Calu3 (cell line): ENCODE results near the gene MICAL3. TPM values are rescaled to one million over a fixed set of nuclear protein-coding genes. Genes with fewer than 3 reads are reported as not detected.
A peak's percentile ranks its signal among the peaks of the same experiment; 100 is the strongest.
"Not testable (repeated sequence)": the region's sequence is repeated elsewhere in the genome, so short reads cannot be mapped to it uniquely, and the experiment has no call there.

Source experiments
- BruUV-seq: library from RNA; stranded (reverse); fragments of 400-500 nt; replicated peaks from 2 replicates; lab custom pipeline; 2021; lab: Mats Ljungman, UMichigan
- CTCF ChIA-PET: fragments of 300-600 bp; sonication (Branson Sonifier 250); formaldehyde crosslinking; loops from one replicate; lab custom pipeline; 2022; ENCODE audit warnings: antibody characterized with exemption; lab: Charles Lee
- DNase-seq: peaks from one replicate; pipeline ENCODE4 v3.0.0; 2022
- H3K27ac Mint-ChIP-seq: one replicate; pipeline ENCODE4 v1.8.0; 2022; ENCODE audit warnings: mixed read lengths; ENCODE audit not compliant: unreplicated experiment
- H3K27me3 Mint-ChIP-seq: one replicate; pipeline ENCODE4 v1.8.0; 2022; ENCODE audit warnings: mixed read lengths; ENCODE audit not compliant: unreplicated experiment
- H3K36me3 Mint-ChIP-seq: one replicate; pipeline ENCODE4 v1.8.0; 2022; ENCODE audit warnings: mild to moderate bottlenecking, moderate library complexity, mixed read lengths; ENCODE audit not compliant: insufficient read depth, unreplicated experiment
- H3K4me1 Mint-ChIP-seq: one replicate; pipeline ENCODE4 v1.8.0; 2022; ENCODE audit warnings: mild to moderate bottlenecking, low read depth, mixed read lengths; ENCODE audit not compliant: unreplicated experiment
- H3K4me3 Mint-ChIP-seq: one replicate; pipeline ENCODE4 v1.8.0; 2022; ENCODE audit warnings: mild to moderate bottlenecking, low read depth, moderate library complexity, mixed read lengths; ENCODE audit not compliant: unreplicated experiment
- H3K9me3 Mint-ChIP-seq: one replicate; pipeline ENCODE4 v1.8.0; 2022; ENCODE audit warnings: low read depth, mixed read lengths; ENCODE audit not compliant: unreplicated experiment
- intact Hi-C: fragments of 100-400 bp; cut with micrococcal nuclease; formaldehyde crosslinking; loops from one replicate; pipeline ENCODE4 v1.10.0; 2022; ENCODE audit not compliant: unreplicated experiment
- total RNA-seq: library from RNA; stranded (reverse); gene quantifications from 2 replicates; pipeline ENCODE4 v1.2.3, GENCODE V29; 2022
- TF ChIP-seq, protein P1 (sequence below): fragments of 200-600 bp; IDR thresholded peaks from one replicate; pipeline ENCODE4 v1.8.0; 2022; ENCODE audit warnings: antibody characterized with exemption; ENCODE audit not compliant: unreplicated experiment

Gene MICAL3
- total RNA-seq, 1 experiment from 2014 or later, result 60.6 TPM

GRCh38 chr22:18024956-18025720 lies 777 bp upstream of the MICAL3 start:
- TF ChIP-seq, protein P1, sequence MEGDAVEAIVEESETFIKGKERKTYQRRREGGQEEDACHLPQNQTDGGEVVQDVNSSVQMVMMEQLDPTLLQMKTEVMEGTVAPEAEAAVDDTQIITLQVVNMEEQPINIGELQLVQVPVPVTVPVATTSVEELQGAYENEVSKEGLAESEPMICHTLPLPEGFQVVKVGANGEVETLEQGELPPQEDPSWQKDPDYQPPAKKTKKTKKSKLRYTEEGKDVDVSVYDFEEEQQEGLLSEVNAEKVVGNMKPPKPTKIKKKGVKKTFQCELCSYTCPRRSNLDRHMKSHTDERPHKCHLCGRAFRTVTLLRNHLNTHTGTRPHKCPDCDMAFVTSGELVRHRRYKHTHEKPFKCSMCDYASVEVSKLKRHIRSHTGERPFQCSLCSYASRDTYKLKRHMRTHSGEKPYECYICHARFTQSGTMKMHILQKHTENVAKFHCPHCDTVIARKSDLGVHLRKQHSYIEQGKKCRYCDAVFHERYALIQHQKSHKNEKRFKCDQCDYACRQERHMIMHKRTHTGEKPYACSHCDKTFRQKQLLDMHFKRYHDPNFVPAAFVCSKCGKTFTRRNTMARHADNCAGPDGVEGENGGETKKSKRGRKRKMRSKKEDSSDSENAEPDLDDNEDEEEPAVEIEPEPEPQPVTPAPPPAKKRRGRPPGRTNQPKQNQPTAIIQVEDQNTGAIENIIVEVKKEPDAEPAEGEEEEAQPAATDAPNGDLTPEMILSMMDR, result no peak
- CTCF ChIA-PET, result interaction anchor here (2.5 kb wide), 1 partner anchor 51 kb away, joined by 7 read pairs; no protein-coding TSS in a partner anchor
- intact Hi-C loops, result loop anchor here (5.0 kb wide), 1 partner anchor 32 kb away; no protein-coding TSS in a partner anchor
- no peak overlapping the region for H3K27ac Mint-ChIP-seq
- H3K9me3 Mint-ChIP-seq, result no peaks in the 10 kb centered on the region
- peaks cover 34% of the 10 kb centered on the region for H3K4me1 Mint-ChIP-seq
- no TSS peak for BruUV-seq
- no peaks in the 10 kb centered on the region for H3K27me3 Mint-ChIP-seq
- peaks cover 15% of the 10 kb centered on the region for H3K36me3 Mint-ChIP-seq
- peak overlapping the region; percentile 96 for H3K4me3 Mint-ChIP-seq
- no peak for DNase-seq

GRCh38 chr22:18023509-18024275 lies 669 bp downstream of the MICAL3 start:
- H3K4me1 Mint-ChIP-seq, result peaks cover 26% of the 10 kb centered on the region
- intact Hi-C loops, result loop anchor here (5.0 kb wide), 1 partner anchor 34 kb away; no protein-coding TSS in a partner anchor
- CTCF ChIA-PET, result interaction anchor here (0.7 to 2.5 kb wide), 5 partner anchors 9 to 54 kb away, joined by 3 to 7 read pairs (median 3); partner anchors contain the start of gene PEX26
- H3K4me3 Mint-ChIP-seq, result peak overlapping the region; percentile 96
- H3K36me3 Mint-ChIP-seq, result peaks cover 15% of the 10 kb centered on the region
- TF ChIP-seq, protein P1, result no peak
- DNase-seq, result peak; percentile 64
- BruUV-seq, result no TSS peak
- H3K27ac Mint-ChIP-seq, result peak overlapping the region; percentile 46
- H3K9me3 Mint-ChIP-seq, result no peaks in the 10 kb centered on the region
- no peaks in the 10 kb centered on the region for H3K27me3 Mint-ChIP-seq

DNA sequence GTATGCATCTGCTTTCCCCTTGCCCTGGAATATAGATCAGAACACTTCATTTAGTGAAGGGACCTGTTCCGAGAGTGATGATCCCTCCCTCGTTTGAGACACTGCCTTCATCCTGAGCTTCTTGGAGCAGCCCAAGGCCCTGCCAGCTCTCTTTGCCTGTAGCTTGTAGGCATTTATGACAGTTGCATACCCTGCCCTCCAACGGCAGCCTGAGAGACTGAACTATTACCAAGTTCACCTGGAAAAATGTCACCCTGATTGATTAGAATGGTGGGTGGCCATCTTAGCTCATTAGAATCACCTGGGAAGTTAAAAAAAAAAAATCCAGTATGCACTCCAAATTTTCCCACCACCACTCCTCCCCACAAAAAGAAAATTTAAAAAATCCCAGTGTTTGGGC lies 1.5 kb downstream of the MICAL3 start:
- TSS peak; percentile 34 for BruUV-seq
- H3K9me3 Mint-ChIP-seq, result no peaks in the 10 kb centered on the region
- no peak overlapping the region for H3K27ac Mint-ChIP-seq
- intact Hi-C loops, result loop anchor here (5.0 kb wide), 1 partner anchor 34 kb away; no protein-coding TSS in a partner anchor
- CTCF ChIA-PET, result interaction anchor here (0.9 to 2.5 kb wide), 4 partner anchors 9 to 55 kb away, joined by 3 to 7 read pairs (median 4); partner anchors contain the start of gene PEX26
- H3K4me1 Mint-ChIP-seq, result peaks cover 26% of the 10 kb centered on the region
- peaks cover 15% of the 10 kb centered on the region for H3K36me3 Mint-ChIP-seq
- H3K4me3 Mint-ChIP-seq, result peak overlapping the region; percentile 96
- DNase-seq, result no peak
- no peaks in the 10 kb centered on the region for H3K27me3 Mint-ChIP-seq
- TF ChIP-seq, protein P1, result no peak

- no peaks in the 10 kb centered on the region for H3K9me3 Mint-ChIP-seq
- H3K27ac Mint-ChIP-seq, result no peak overlapping the region
- intact Hi-C loops, result loop anchor here (5.0 kb wide), 1 partner anchor 36 kb away; no protein-coding TSS in a partner anchor
- no peaks in the 10 kb centered on the region for H3K27me3 Mint-ChIP-seq
- no TSS peak for BruUV-seq
- H3K4me1 Mint-ChIP-seq, result peaks cover 26% of the 10 kb centered on the region
- H3K4me3 Mint-ChIP-seq, result no peak overlapping the region
- CTCF ChIA-PET, result interaction anchor here (0.7 to 1.9 kb wide), 3 partner anchors 9 to 11 kb away, joined by 3 to 4 read pairs (median 3); no protein-coding TSS in a partner anchor
- H3K36me3 Mint-ChIP-seq, result peaks cover 15% of the 10 kb centered on the region
- TF ChIP-seq, protein P1, result no peak
- no peak for DNase-seq
These were observed 2.9 kb downstream of the MICAL3 start for GRCh38 chr22:18021431-18021830.

- not testable (repeated sequence) for H3K27ac Mint-ChIP-seq, DNase-seq, BruUV-seq, H3K4me3 Mint-ChIP-seq, H3K9me3 Mint-ChIP-seq, H3K27me3 Mint-ChIP-seq
- CTCF ChIA-PET, result interaction anchor here (0.7 to 1.9 kb wide), 3 partner anchors 8 to 11 kb away, joined by 3 to 4 read pairs (median 3); no protein-coding TSS in a partner anchor
- Mint-ChIP-seq H3K36me3 (peaks cover 15% of the 10 kb centered on the region), H3K4me1 (peaks cover 26% of the 10 kb centered on the region)
- intact Hi-C loops, result loop anchor here (5.0 kb wide), 1 partner anchor 37 kb away; no protein-coding TSS in a partner anchor
These were observed 3.6 kb downstream of the MICAL3 start for GRCh38 chr22:18020743-18021142.
